ENCODE results near the gene TLCD3A.
"Not testable (repeated sequence)": the region's sequence is repeated elsewhere in the genome, so short reads cannot be mapped to it uniquely, and the experiment has no call there.

TLCD3A gene

DNA sequence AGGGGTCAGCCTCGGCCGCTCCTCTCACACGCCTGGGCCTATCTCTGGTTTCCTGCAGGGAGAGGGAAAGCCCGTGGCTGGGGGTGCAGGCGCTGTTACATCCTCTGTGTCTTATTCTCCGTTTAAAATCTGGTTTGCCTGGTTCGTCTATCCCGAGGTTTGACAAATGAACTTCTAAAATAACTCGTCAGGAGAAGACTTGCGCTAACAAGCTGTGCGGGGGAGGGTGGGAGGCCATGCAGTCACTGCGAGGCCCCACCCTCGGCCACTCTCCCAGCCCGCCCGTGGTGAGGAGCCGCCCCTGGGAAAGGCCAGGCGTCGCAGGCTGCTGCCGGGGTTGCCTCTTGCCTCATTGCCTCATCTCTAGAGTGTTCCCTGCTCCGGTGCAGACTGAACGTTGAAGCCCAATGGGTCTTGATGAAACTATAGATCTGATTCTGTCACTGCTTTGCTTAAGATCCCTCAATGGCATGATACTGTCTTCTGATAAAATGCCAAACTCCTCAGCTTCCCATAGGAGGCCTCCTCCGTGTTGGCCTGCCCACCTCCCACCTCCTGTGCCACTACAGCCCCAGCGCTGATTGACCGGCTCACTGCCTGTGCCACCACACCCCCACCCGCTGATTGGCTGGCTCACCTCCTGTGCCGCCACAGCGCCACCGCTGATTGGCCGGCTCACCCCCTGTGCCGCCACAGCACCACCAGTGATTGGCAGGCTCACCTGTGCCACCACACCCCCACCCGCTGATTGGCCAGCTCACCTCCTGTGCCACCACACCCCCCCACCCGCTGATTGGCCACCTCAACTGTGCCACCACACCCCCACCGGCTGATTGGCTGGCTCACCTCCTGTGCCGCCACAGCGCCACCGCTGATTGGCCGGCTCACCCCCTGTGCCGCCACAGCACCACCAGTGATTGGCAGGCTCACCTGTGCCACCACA is 57.8 kb downstream of the TLCD3A start:
- DNase-seq: not testable (repeated sequence)

DNA sequence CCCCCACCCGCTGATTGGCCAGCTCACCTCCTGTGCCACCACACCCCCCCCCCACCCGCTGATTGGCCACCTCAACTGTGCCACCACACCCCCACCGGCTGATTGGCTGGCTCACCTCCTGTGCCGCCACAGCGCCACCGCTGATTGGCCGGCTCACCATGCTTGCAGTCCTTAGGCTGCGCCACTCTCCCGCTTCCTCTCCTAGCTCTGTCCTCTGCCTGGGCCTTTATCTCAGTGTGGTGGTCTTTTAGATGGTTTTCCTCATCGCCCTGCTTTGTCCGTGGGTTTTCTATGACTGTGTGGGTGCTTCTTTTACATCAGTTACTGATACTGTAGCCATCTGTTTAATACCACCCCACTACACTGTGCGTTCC is 58.5 kb downstream of the TLCD3A start:
- not testable (repeated sequence) for DNase-seq

- no peak for DNase-seq
These were observed 59.4 kb downstream of the TLCD3A start for GRCh38 chr17:791829-792228.

GRCh38 chr17:792277-792676 is 59.9 kb downstream of the TLCD3A start:
- DNase-seq: no peak

Data from suppressor macrophage treated with lipopolysaccharide for 4 hours (primary cell).